ENCODE data around the gene TRIM63.

TRIM63 gene

DNA sequence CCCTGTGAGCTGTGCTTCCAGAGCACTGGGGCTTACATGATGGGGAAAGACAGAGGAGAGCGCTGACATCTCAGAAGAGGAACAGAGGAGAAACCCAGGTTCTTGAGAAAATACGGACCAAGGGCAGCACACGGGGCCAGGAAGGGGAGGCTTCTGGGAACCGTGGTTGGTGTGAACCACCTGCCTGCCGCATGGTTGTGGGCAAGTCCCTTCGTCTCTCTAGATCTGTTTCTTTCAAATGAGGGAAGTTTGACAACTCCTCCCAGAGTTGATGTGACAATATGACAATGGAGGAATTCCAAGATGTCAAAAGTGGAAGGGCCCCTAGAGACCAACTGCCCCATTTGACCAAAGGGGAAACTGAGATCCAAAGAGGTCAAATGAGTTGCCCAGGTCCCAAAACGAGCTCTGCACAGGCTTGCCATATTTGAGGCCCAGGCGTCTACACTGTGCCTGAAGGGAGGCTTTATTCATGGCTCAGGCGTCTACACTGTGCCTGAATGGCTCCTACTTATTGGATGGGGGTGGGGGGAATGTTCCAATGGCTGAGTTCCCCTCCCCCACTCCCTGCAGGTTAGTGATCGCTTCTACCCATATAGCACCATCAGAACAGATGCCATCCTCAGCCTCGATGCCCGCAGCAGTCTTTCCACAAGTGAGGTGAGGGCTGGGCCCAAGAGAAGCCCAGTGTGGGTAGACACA lies 34.6 kb downstream of the TRIM63 start:
- no peak for DNase-seq

- no peak for DNase-seq
Observed at GRCh38 chr1:26031611-26032220, 35.7 kb downstream of the TRIM63 start.

DNA sequence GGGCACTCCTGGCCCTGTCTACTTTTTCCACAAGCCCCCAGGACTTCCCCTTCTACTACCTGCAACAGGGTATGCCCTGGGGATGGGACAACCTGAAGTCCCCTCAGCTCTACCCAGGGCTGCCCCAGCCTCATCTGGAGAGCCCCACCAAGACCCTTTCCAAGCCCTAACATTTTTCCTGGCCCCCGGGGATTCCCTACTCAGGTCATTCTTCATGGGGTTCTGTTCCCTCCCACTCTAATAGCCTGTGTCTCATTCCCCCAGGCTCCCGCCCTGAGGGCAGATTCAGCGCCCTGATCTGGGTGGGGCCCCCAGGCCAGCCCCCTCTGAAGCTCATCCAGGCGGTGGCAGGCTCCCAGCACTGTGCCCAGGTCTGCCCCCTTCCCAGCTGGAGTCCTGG lies 36.2 kb downstream of the TRIM63 start:
- DNase-seq: no peak

GRCh38 chr1:26029864-26030481 lies 37.5 kb downstream of the TRIM63 start:
- DNase-seq: no peak

DNA sequence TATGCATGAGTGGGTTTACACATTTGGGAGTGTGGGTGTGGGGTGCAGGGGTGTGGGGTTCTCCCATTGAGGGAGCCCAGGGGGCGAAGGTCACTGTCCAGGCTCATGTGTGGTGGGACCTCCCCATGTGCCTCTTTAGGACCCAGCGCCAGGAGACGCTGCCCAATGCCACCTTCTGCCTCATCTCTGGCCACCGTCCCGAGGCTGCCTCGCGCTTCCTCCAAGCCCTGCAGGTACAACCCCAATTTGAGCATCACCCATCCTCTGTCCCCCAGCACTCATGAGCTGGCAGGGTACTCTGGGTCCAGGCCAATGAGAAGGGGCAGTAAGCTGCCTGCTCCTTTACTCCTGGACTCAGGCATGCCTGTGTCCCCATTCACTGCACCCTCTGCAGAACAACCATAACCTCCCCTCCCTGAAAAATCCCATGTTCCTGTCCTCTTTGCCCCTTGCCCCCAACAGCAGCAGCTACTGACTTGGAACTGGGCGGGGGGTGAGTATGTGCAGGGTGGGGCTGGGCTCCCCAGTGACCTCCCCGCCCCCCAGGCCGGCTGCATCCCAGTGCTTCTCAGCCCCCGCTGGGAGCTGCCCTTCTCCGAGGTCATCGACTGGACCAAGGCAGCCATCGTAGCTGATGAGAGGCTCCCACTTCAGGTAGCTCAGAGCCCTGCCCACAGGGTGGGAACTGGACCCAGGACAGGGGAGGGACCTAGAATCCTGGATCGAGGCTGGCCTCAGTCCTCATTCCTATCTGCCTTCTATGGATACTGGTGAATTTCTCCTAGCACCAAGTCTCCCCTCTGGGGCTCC lies 38.2 kb downstream of the TRIM63 start:
- DNase-seq: no peak

DNA sequence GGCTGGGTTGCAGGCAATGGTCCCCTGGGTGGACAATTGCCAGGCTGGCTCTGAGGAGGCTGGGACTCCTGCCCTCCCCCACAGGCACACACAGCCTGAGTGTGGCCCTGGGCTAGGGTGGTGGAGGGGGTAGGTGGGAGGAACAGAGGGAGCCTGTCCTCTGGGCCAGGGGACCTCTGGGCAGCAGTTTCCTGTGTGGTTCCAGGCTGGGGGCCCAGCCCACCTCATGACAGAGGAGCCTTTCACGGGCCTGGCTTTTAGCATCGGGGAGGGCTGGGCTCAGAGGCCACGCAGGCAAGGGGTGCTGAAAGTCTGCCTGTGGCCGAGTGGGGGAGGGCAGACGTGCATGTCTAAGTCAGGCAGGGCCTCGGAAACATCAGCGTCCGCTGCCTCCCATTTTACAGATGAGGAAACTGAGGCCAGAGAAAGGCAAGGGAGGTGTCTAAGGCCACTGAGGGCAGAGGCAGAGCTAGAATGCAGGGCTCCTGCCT lies 38.9 kb downstream of the TRIM63 start:
- no peak for DNase-seq

GRCh38 chr1:26027716-26028489 lies 39.5 kb downstream of the TRIM63 start:
- no peak for DNase-seq

GRCh38 chr1:26025517-26025916 lies 41.9 kb downstream of the TRIM63 start:
- DNase-seq: no peak

DNA sequence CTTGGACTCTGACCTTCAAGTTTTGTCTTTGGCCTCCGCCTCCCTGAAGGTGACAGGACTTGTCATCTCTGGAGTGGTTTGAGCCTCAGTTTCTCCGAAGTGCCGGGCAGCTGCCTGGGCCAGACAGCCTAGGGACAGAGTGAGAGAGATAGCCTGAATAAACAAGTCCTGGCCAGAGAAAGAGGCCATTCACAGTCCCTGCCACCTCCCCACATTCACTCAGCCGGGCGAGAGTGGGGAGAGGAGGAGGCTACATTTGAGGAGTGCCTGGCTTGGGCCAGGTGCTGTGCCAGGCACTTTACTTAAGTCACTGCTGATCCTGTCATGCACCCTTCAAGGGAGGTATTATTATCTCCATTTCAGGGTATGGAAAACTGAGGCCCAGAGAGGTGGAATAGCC lies 42.4 kb downstream of the TRIM63 start:
- no peak for DNase-seq

GRCh38 chr1:26023826-26024225 lies 43.6 kb downstream of the TRIM63 start:
- DNase-seq: no peak

GRCh38 chr1:26023009-26023408 lies 44.4 kb downstream of the TRIM63 start:
- no peak for DNase-seq

DNA sequence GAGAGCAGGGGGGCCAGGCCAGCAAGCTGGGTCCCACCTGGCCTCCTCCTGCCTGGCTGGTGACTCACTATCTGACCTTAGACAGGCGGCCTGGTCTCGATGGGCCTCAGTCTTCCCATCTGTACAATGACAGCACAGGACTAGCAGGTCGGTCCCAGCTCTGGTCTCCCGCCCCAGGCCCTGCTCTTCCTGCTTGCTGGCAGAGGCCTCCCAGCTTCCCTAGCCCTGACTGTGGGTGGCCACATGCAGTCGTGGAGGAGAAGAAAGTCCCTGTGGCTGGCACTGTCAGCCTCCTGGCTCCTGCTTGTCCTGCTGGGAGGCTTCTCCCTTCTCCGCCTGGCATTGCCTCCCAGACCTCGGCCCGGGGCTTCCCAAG lies 45.0 kb downstream of the TRIM63 start:
- no peak for DNase-seq

GRCh38 chr1:26021647-26022403 lies 45.6 kb downstream of the TRIM63 start, which contains the start of gene EXTL1:
EXTL1 (plus strand) TSS chr1:26021775; CDS start chr1:26022647, 872 bp downstream.
- no peak for DNase-seq

GRCh38 chr1:26020941-26021646 lies 46.3 kb downstream of the TRIM63 start:
- no peak for DNase-seq

- no peak for DNase-seq
Observed at GRCh38 chr1:26020330-26020768, 47.1 kb downstream of the TRIM63 start.

GRCh38 chr1:26019641-26020315 lies 47.7 kb downstream of the TRIM63 start:
- DNase-seq: no peak

GRCh38 chr1:26017606-26018005 lies 49.8 kb downstream of the TRIM63 start:
- DNase-seq: no peak

DNA sequence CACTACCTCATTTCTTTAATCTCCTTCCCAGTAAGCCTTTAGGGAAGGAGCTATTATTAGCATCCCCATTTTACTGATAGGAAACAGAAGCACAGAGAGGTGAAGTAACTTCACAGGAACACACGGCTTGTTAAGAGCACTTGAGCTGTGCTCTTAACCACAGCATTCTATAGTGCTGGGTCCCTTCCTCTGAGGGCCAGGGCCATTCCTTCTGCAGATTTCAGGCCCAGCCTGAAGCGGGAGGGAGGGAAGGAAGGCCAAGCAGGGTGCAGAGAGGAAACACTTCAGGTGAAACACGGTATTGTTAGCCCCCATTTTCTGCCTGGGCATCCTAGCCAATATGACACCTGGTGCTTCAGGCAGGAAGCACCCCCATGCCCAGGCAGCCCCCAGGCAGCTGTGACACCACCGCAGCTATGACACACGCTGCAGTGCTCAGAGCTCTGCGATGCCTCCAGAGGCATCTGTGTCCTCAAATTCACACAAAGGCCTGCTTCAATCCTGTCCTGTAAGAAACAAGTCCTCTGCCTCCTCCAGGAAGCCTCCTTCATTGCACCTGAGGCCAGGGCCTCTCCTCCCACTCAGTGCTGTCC lies 50.4 kb downstream of the TRIM63 start:
- DNase-seq: no peak

DNA sequence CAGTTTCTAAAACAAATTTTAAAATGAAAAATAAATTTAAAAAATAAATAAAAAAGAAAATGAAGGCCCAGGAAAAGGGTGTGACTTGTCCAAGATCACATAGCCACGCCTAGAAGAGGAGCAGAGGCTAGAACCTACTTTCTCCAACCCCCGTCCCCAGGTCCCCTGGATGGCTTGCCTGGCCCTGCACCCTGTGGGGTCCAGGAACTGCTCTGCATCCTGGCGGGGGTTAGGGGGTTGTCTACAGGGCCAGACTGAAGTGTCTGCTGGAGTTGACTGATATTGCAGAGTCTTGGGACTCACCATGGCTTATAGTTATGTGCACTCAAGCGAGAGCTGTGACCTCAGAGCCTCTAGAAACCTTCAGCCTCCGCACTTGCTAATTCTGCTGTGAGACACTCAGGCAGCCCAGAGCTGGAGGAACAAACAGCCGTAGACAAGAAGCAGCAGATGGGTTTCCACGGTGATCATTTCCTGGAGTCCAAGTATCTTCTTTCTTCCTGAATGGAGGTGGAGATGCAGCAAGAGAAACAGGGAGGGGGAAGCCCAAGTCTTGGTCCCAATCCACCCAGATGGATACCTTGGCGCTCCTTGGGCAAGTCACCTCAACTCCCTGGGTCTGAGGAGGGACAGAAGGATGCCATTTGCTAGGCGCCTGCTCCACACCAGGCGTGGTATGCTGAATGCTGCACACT lies 51.0 kb downstream of the TRIM63 start:
- DNase-seq: no peak
